GM12801 (cell line): ENCODE data around the gene METTL9.

Experiments
- TF ChIP-seq, protein P1 (sequence below): IDR thresholded peaks from one replicate; pipeline ENCODE4 v1.5.1; 2011; ENCODE audit warnings: control low read depth; ENCODE audit not compliant: insufficient read length; ENCODE audit errors: extremely low read depth

Gene METTL9

GRCh38 chr16:21653571-21653970 lies 54.2 kb downstream of the METTL9 start:
- TF ChIP-seq, protein P1, sequence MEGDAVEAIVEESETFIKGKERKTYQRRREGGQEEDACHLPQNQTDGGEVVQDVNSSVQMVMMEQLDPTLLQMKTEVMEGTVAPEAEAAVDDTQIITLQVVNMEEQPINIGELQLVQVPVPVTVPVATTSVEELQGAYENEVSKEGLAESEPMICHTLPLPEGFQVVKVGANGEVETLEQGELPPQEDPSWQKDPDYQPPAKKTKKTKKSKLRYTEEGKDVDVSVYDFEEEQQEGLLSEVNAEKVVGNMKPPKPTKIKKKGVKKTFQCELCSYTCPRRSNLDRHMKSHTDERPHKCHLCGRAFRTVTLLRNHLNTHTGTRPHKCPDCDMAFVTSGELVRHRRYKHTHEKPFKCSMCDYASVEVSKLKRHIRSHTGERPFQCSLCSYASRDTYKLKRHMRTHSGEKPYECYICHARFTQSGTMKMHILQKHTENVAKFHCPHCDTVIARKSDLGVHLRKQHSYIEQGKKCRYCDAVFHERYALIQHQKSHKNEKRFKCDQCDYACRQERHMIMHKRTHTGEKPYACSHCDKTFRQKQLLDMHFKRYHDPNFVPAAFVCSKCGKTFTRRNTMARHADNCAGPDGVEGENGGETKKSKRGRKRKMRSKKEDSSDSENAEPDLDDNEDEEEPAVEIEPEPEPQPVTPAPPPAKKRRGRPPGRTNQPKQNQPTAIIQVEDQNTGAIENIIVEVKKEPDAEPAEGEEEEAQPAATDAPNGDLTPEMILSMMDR = no peak

GRCh38 chr16:21654466-21654865 lies 55.1 kb downstream of the METTL9 start:
- TF ChIP-seq, protein P1 = no peak

DNA sequence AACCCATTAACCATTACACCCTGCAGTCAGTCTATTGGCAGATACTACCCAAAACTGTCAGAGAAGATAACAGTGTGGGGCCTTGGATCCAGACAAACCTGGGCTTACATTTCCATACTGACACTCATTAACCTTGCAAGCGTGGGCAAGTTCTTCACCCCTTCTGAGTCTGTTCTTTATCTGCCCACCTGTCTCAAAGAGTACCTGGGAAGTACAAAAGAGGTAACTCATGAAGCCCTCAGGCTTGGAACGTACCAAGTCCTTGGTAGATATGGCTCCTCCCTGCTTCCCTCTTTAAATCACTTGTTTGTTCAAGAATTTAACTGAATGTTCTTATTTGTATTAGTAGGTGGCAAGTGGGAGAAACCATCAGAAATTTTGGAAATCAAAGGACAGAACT lies 55.5 kb downstream of the METTL9 start:
- TF ChIP-seq, protein P1 = no peak

DNA sequence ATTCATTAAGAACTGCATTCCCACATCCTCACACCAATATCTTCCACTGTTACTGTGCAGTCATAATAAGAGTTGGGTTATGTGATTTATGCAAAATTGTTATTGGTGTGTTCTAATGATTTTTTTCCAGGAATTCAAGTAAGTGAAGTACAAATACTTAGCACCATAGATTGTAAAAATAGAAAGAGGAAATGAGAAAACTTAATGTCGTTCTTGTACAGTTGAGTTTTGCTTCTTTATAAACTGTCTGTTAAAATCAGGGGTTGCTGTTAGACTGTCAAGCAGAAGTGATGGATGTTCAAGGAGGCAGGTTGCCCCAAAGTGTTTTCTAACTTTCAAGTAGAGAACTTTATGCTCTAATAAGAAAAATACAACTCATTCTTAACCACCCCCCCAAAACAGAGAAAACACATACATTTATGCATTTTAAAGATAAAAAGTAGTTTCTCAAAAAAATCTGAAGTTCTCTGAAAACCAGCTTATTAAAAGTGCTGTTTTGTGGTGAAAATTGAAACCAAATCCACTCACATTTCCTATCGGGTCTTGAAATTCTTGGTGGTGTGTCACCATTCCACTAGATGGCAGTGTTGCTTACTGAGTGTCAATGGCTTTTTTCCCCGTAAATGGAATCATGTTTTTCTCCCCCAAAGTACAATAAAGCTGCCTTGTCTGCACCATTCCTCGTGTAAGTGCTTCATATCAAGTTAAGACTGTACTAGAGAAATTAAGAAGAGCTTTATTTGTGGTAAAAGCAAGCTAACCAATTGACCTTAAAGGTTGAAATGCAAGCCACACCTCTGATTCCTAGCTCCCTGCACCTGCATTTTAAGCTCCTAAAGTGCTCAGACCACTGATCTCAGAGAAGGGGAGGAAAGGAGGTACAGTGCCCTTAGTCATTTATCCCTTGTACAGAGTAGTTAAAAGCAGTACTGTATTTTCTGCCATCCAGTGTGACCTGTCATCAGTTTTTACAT lies 57.7 kb downstream of the METTL9 start:
- TF ChIP-seq, protein P1 = no peak

DNA sequence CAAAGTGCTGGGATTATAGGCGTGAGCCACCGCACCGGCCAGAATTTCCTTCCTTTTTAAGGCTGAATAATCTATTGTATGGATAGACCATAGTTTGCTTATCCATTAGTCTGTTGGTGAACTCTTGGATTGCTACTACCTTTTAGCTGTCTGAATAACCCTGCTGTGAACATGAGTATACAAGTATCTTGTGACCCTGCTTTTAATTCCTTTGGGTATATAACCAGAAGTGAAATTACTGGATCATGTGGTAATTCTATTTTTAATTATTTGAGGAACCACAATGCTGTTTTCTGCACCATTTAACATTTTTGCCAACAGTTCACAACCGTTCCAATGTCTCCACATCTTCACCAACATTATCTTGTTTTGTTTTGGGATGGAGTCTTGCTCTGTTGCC lies 59.7 kb downstream of the METTL9 start:
- TF ChIP-seq, protein P1 = no peak

GRCh38 chr16:21663889-21664647 lies 64.7 kb downstream of the METTL9 start, which contains the start of gene OTOA:
OTOA (plus strand) TSS chr16:21663968; CDS start chr16:21678515, 14,547 bp downstream.
- TF ChIP-seq, protein P1 = no peak

GRCh38 chr16:21664801-21665492 lies 65.6 kb downstream of the METTL9 start:
- TF ChIP-seq, protein P1 = no peak
